ENCODE results near the gene KRT12. TPM values are rescaled to one million over a fixed set of nuclear protein-coding genes. Genes with fewer than 3 reads are reported as not detected.

Gene KRT12
- polyA plus RNA-seq (ENCODE audit: insufficient read length in 12 of 12) = 1 to 10 TPM in 1 of 12 donors, under 1 TPM in 6, not detected in 5; 0.07 to 2.8 (median 0.31) TPM
- long read RNA-seq, donor 1 = 0 reads
- long read RNA-seq, donor 2, partial matches to known transcripts = 0 of 1 reads
- long read RNA-seq, donor 2, other reads (novel, unspliced or antisense) = 0 of 1 reads
- long read RNA-seq, donor 3 = 0 reads
- long read RNA-seq, donor 4 = 0 reads
- long read RNA-seq, donor 5 = 0 reads
- long read RNA-seq, donor 6 = 0 reads
- long read RNA-seq, donor 7 = 0 reads
- long read RNA-seq, donor 8 = 0 reads
- long read RNA-seq, donor 9 = 0 reads
- long read RNA-seq, donor 10 = 0 reads
- long read RNA-seq, donor 11 = 0 reads

DNA sequence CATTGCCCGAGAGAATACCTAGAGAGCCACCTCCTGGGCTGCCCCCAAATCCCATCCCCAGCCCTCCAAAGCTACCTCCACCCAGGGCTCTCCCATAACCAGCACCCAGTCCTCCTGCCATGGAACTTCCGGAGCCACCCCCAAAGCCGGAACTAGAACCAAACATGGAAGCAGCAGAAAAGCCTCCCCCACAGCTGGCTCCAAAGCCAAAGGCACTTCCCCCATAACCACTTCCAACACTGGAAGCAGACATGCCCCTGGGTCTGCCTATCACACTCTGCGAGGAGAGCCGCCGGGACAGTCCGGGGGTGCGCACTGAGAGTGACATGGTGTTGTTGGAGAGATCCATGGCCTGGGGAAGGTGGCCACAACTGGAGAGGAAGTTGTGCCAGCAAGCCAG, at the start of gene KRT12:
Gene KRT12, minus strand, starts transcription at position 386 of the 400 bp plus-strand sequence. Its CDS starts 37 bp downstream, at position 349.
- no peak for DNase-seq

DNA sequence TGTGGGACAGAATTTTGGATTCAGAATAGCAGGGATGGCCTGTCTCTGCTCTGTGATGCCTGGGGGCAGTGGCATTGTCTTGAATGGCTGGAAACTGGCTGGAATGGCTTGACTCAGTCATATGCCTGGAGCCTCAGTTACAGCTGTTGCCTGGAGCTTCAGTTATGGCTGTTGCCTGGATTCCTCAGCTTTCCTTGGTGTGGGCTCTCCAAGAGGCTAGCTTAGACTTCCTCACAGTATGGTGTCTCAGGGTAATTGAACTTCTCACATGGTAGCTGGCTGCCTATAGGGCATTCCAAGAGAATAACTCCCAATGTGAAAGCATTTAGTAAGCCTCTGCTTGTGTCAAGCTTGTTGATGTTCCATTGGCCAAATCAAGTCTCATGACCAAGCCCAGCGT, 49.3 kb upstream of the KRT12 start:
- DNase-seq = no peak

DNA sequence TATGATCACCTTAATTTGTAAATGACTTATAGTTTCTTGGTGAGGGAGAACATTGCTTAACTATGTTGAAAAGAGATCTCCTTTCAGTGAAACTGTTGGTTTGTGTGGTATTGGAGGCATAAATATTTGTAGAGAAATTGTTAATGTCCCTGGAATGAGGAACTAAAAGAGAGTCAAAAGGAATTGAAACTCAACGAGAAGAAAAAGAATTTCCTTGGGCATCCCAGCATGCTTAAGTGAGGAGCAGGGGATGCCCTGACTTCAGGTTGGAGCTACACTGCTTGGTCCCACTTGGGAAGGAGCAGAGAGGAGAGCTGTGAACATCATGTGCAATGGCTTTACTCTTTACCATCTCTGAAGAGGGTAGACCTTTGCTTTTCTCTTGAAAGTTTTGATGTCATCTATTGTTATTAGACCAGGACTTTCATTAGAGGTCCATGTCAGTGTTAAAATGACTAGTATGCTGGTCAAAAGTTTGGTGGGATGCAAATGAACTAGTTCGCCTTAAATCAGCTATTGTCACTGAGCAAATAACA, 48.8 kb upstream of the KRT12 start:
- no peak for DNase-seq

DNA sequence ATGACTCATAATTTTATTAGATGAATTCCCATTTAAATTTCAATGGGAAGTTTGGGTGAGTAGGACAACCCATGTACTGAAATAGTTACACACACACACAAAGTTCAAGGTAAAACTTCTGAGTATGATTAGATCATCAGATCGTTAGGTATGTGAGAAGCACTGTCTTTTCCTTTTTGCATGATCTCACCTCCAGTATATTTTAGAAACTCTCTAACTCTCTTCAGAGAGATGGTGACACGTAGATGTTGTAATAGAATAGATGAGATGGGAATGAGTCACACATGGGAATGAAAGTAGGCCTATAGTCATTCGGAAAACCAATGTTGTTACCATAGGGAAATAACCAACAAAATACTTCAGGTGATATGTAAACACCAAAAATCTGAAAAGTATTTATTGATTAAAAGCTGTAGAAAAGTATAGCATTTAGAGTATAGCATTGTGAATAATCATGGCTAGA, 48.2 kb upstream of the KRT12 start:
- no peak for DNase-seq

DNA sequence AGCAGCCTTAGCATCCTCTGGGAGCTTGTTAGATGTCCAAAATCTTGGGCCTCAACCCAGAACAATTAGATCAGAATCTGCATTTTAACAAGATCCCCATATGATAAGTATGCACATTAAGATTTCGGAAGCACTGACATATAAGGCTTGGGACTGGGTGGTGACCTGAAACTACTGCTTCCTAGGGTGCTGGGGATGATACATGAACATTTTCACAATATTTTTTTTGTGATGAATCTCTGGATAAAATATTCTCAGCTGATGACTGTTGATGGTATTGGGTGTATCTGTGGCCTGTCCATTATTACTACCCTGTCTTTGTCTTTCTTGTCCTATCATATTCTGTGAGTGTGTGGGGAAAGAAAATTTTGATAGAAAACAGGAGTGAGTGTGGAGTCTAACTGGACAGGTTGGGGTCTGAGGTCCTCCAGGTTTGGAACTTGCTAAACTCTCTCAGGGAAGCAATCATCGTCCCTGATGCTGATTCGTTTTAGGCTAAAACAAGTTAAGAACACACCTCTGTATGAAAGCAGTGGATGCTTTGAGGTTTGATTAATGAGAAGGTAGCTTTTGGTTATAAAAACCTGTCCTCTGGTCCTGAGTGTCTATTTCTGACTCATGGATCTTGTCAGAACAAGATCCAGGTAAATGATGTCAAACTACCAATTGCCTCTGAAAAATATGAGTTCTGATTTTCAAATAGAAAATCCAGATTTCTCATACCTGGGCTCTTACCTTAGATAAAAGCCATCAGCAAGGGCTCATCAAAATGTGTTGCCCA, 47.2 kb upstream of the KRT12 start:
- DNase-seq = no peak

DNA sequence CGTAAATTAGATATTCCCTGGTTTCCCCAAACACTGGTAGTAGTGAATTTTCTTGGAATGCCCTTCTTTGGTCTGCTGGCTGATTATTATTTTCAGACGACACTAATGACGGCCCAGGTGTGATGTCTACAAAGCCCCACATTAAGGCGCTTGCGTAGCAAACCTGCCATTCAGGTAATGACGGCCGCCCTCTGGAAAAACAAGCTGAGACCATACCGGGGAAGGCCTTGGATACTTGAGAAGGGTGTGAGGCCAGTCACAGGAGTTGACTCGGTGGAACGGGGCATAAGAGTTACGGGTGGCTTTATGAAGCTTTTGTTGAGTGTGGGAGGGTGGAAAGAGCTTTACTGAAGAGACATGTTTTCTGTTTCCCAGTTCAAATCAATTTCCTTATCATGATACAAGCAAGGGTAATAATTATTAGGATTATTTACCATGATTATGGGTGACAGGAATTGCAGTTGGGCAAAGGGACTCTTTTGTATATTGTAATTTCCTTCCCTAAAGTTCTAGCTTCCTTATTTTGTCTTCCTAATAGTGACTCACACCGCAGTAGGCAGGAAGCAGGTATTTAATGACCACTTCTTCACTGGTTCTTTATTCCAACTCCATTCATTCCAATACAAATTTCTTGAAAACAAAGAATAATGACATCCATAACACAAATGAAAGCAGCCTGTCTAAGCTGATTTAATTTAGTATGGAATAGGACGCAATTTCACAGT, 45.6 kb upstream of the KRT12 start:
- DNase-seq = no peak

DNA sequence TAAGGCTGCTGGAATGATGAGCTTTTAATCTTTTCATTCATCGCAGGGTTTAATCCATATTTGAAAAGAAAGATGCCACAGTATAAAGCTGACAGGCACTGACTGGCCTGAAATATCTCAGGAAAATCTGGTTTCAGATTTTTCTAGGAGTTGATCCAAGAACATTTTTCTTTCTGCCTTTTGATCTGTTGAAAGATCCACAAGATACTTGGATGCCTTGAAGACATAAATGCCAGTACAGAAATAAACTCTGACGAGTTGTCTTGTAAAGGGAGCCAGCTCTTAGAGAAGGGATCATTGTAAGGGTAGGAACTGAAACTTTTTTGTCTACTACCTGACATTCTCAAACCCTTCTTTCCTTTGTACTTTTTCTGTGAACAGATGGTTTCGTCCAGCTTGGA, 43.4 kb upstream of the KRT12 start:
- DNase-seq = peak; percentile 18

DNA sequence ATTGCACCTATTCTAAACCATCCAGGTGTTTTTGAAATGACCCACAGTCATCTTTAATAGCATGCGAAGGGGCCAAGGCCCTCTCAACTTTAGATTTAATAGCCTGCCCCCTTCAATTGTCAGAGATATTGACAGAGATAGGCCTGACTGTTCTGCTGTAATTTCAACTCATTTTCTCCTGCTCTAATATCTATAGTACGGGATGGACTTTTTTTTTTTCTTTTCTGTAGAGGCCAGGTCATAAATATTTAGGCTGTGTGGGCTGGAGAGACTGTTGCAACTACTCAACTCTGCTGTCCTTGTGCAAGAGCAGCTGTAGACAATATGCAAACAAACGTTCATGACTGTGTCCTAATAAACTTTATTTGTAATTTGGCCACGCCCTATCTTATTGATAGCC, 42.7 kb upstream of the KRT12 start:
- no peak for DNase-seq

DNA sequence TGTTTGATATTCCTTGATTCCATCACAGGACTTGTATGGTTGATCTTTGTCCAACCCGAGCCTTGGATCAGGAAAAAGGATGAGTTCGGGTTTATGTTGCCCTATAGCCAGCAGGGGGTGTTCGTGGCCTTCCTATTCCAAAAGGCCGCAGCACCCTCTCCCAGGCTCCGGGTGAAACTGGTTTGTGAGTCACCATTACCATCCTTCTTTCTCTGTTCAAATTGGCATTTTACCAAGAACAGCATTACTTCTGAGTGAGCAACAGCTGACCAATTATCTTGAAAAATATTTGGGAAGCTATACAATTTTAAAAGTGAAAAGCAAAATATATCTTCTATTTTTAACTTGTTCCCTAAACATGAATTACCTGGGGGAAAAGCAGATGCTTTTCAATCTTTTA, 42.3 kb upstream of the KRT12 start:
- DNase-seq = peak; percentile 76

DNA sequence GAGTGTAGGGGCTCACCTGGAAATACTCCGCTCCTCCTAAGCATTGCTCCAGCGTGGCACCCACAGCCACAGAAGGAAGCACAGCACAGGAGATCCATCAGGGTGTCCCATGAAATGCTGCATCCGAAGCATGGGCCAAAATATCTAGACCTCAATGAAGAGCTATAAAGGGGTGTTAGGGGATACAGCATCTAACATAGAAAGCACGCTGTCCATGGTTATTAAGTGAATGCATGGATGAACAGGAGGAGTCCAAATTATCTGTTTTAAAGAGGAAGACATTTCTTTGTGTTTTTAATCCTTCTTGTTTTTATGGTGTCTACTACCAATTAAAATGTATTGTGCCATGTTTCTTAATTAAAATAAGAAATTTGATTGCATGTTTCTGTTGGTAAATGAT, 39.6 kb upstream of the KRT12 start:
- DNase-seq = no peak

DNA sequence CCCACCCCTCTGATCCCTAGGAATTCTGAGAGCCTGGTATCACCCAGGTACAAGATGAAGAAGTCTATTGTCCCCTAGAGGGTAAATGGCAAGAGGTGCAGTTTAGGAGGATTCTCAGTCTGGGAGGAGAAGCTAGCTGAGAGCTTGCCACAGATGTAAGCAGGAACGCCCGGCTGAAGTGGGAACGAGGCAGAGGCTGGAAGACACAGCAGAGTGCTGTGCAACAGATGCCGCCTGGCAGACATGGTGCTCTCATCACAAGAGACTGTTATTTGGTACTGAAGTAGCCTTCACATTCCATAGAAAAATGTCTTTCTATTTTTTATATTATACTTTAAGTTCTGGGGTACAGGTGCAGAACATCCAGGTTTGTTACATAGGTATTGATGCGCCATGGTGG, 38.3 kb upstream of the KRT12 start:
- no peak for DNase-seq

DNA sequence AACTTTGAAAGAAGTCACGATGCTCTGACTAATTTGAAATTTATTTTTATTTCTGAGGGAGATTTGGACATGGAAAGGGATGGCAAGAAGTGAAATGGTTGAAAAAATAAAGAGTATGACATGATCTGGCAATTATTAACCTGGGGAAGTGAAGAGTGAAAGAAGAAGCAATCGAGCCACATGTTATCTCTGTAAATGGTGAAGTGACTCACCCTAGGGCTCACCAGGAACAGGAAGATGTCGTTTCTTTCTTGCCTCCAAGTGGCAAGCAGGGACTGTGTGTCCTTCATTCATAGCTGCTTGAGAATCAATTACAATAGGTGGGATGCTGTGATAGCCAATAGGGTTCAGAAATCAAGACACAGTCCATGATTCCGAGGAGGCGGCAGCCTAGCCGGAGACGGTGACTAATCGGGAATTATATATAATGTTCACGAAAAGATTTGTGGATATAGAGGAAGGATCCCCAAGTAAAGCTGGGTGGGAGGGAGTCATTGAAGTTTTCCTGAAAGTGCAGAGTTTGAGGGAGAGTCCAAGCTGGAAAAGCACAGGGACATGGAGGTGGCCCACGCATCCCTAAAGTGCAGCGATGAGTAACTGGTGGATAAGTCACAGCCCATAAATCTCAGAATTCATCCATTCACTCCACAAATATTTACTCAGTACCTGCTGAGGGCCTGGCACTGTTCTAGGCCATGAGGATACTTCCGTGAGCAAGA, 36.3 kb upstream of the KRT12 start:
- DNase-seq = no peak

DNA sequence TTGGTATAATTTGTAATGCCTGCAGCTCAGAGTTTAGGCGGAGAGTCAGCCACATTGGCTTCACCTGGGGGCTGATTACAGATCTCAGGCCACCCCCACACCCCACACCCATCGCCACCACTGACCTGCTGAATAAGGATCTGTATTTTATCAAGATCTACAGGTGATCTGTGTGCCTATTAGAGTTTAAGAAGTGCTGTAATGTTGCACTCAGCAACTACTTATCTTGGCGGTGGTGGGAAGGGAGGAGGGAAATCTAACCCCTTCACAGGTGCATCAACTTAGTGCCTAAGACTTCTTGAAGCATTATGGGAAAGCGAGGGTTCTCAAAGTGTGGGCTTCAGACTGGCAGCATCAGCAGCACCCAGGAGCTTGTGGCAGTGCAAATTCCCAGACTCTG, 35.5 kb upstream of the KRT12 start:
- no peak for DNase-seq

DNA sequence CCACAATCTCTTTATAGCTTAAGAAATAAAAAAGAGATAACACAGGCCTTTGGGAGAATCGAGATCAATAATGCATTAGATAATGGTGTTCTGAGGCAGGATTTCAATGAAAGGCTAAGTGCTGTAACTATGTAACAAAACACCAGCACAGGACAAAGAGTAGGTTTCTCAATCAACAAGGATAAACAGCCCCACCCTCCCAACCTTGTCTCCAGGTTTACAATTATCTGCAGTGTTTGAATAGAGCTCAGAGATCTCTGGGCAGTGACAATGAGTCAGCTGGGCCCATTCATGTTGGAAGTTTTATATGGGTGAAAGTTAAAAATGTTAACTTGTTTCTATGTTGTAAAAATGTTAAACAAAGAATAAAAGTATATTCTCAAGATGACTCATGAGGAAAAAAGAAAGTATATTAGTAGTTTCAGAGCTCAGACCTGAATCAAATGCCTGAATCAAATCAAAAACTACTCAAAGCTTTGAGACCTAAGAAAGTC, 35.0 kb upstream of the KRT12 start:
- no peak for DNase-seq

DNA sequence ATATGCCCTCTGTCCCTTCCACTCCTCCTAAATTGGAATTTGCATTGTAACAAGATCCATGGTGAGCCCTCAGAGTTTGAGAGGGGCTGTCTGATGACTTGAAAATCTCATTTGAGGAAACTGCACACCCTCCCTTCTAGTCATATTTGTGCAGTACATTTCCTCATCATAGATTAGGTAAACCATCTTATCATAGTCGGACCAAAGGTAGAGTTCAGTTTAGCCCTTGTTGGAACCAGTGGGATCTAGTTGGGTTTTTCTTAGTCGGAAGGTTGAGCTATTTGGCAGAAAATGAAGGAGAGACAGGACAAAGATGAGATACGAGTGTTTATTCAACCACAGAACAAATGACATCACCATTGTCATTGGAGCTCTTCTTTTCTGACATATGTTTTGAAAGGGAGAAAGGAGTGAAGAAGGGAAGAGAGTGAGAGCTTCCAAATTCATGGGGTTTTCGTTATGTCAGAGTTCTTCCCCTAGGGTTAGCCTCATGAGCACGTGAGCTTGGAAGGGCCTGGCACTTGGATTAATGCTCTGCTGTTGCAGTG, 33.9 kb upstream of the KRT12 start:
- no peak for DNase-seq

DNA sequence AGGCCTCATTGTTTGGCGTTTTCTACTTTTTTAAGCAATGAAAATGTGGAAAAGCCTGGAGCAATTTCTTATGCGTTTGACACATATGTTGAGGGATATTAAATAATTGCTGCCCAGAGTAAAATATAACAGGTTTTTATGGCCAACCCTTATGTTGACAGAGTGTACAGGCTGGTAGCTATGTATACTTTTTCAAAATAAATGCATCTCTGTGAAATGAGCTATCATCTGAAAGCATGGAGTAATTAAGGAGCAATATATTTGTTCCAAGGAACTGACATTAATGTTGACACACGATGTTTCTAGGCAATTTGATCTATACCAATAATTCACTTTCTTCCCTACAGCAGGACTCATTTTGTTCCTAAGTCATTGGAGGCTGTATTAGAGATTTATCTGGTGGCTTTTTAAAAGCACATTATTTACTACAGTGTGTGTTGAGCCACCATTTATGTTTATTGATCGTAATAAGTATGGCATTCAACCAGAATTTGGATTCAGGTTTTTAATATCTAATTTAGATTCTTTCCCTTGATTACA, 30.0 kb upstream of the KRT12 start:
- no peak for DNase-seq

DNA sequence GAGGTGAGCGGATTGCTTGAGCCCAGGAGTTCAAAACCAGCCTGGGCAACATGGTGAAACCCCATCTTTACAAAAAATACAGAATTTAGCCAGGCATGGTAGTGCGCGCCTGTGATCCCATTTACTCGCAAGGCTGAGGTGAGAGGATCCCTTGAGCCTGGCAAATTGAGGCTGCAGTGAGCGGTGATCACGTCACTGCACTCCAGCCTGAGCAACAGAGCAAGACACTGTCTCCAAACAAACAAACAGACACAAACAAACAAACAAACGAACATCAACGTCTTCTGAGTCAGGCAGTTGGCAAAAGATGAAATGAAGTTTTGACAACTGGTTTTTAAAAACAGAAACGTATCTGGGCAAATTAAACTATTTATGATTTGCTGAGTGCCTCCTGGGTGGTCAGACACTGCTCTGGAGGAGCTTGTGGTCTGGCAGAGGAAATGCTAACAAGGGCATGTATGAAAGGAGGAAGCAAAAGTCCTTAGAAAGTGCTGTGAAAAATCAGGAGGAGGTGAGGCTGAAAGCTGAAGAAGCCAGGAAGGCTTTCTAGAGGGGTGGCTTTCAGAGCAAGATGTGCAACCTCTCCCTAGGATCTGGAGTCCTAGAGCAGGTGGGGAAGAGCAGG, 28.2 kb upstream of the KRT12 start:
- no peak for DNase-seq

DNA sequence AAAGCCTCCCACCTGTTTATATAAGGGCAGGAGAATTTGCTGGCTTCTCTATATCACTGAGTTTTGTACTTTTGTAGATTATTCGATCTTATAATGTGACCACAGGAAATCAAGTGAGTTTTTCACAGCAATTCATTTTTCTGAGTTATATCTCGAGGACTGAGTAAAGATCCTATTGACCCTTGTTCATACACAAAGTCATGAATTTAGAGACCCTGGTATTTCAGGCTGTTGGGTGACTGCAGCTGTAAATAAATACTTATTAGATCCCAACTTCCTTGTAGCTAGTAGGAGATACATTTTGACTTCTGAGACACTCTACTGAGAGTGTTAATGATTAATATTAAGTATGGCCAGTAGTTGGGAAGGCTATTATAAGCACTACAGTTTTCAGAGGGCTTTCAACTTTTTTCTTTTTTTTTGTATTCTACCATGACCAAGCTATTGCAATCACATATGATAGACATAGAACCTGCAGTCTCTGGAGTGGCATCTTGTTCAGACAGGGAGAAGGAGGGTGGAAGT, 21.2 kb upstream of the KRT12 start:
- DNase-seq = no peak

DNA sequence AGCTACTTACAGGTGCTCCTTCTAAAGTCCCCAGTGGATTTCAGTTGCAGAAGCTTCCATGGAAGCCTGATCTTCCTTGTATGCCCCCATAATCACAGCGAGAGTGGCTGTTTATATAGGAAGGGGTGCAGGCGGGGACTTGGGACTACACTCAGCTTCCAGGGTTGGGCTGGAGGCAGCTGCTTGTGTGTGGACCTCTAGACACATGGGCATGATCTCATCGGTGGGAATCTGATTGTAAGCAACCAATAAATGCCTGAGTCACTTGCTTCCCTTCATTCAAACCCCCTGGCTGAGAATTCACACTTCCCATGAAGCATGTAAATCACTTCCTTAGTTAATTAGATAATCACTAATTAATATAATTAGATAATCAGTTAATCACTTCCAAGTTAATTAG, 19.1 kb upstream of the KRT12 start:
- DNase-seq = no peak

Measured in muscle of arm (tissue), 14 donors.